Suprapubic skin (tissue), 3 donors: ENCODE data around the gene GREM2.

Experiments used
- CTCF ChIP-seq, 2 donors: fragments of 200-600 bp in 1 of 2; fragments of 450-650 bp in 1 of 2; sonication (generic) in 1 of 2; IDR thresholded peaks; one replicate each; pipeline ENCODE4 v1.5.1; 2016 to 2019; ENCODE audit warnings: antibody characterized with exemption in 2 of 2, mild to moderate bottlenecking in 1 of 2, moderate library complexity in 1 of 2
- POLR2A ChIP-seq, 2 donors: fragments of 450-650 bp; IDR thresholded peaks; one replicate each; pipeline ENCODE4 v1.6.1; 2017; ENCODE audit warnings: antibody characterized with exemption in 2 of 2, mild to moderate bottlenecking in 2 of 2, moderate library complexity in 2 of 2

- TF ChIP-seq CTCF (IDR thresholded peaks at IDR 0.05) (no peak), POLR2A (IDR thresholded peaks at IDR 0.05) (no peak)
These were observed 156.6 kb downstream of the GREM2 start for GRCh38 chr1:240455228-240455821.
